GM12878 (cell line): Measurements from ENCODE around the gene ZNF410. TPM values are rescaled to one million over a fixed set of nuclear protein-coding genes. Genes with fewer than 3 reads are reported as not detected.

Source experiments
- BACH1 ChIP-seq: fragments of 450-650 bp; IDR thresholded peaks from 2 replicates; pipeline ENCODE4 v1.6.1; 2017; ENCODE audit warnings: mild to moderate bottlenecking, borderline replicate concordance
- CEBPB ChIP-seq, 2 experiments: fragments of 150-350 bp in 1 of 2; IDR thresholded peaks; 2 replicates each; pipeline ENCODE4 v1.6.1; 2012 to 2014; ENCODE audit warnings: low read depth in 2 of 2, low read length in 2 of 2, borderline replicate concordance in 1 of 2, inconsistent platforms in 1 of 2
- CEBPZ ChIP-seq: fragments of 150-350 bp; IDR thresholded peaks from 2 replicates; pipeline ENCODE4 v1.6.1; 2016; ENCODE audit warnings: low read depth, low read length
- CHD4 ChIP-seq: fragments of 200-600 bp; sonication (generic); IDR thresholded peaks from 2 replicates; pipeline ENCODE4 v1.6.1; 2016; ENCODE audit warnings: mild to moderate bottlenecking
- EED ChIP-seq: sonication (generic); IDR thresholded peaks from 2 replicates; pipeline ENCODE4 v1.6.1; 2016; ENCODE audit warnings: antibody characterized with exemption, low read depth
- MXI1 ChIP-seq: fragments of 150-350 bp; IDR thresholded peaks from 2 replicates; pipeline ENCODE4 v1.6.1; 2011; ENCODE audit warnings: low read depth, mild to moderate bottlenecking, inconsistent platforms, low read length, improper control_type of control experiment
- MYB ChIP-seq: fragments of 150-350 bp; IDR thresholded peaks from 2 replicates; pipeline ENCODE4 v1.6.1; 2014; ENCODE audit warnings: mild to moderate bottlenecking, low read depth, low read length, borderline replicate concordance
- RCOR1 ChIP-seq: conservative IDR thresholded peaks from 2 replicates; pipeline ENCODE4 v1.6.1; 2012; ENCODE audit warnings: low read depth, low read length, improper control_type of control experiment
- REST ChIP-seq: IDR thresholded peaks from 2 replicates; pipeline ENCODE4 v1.6.1; 2012; ENCODE audit warnings: mild to moderate bottlenecking, low read depth, low read length
- STAT1 ChIP-seq: fragments of 450-650 bp; conservative IDR thresholded peaks from 2 replicates; pipeline ENCODE4 v1.6.1; 2014; ENCODE audit warnings: antibody characterized with exemption, mild to moderate bottlenecking
- TARDBP ChIP-seq: IDR thresholded peaks from 2 replicates; pipeline ENCODE4 v1.6.1; 2016; ENCODE audit warnings: borderline replicate concordance
- polyA plus RNA-seq, 11 experiments: library from polyadenylated mRNA; depleted of rRNA in 4 of 11; unstranded in 6 of 11; stranded (reverse) in 5 of 11; fragments of >200 nt; fragmentation: Nextera tagmentation in 4 of 11; fragmentation: Illumina TruSeq in 1 of 11; extraction: Ambion mirVana in 4 of 11; extraction: Trizol in 1 of 11; gene quantifications; 1 replicate in 1 of 11; 2 replicates in 10 of 11; pipeline versions ENCODE4 v1.2.1 to v1.2.3, GENCODE V29; 2011 to 2016; ENCODE audit warnings: inconsistent platforms in 2 of 11, missing spikeins in 2 of 11, low read depth in 1 of 11
- total RNA-seq, 4 experiments: library from RNA; depleted of rRNA in 3 of 4; stranded (reverse); fragments of >200 nt in 3 of 4; fragmentation: Illumina TruSeq in 1 of 4; extraction: Trizol in 1 of 4; gene quantifications; 2 replicates each; pipeline versions ENCODE4 v1.2.1 to v1.2.3, GENCODE V29; 2013 to 2021
- TF ChIP-seq, protein P1 (sequence below): fragments of 450-650 bp; formaldehyde crosslinking; IDR thresholded peaks from 2 replicates; pipeline ENCODE4 v1.5.0; 2022; ENCODE audit warnings: mild to moderate bottlenecking, missing genetic modification characterization
- TF ChIP-seq, protein P2 (sequence below): fragments of 450-650 bp; IDR thresholded peaks from 2 replicates; pipeline ENCODE4 v1.6.1; 2016; ENCODE audit warnings: mild to moderate bottlenecking
- TF ChIP-seq, protein P3 (sequence below): IDR thresholded peaks from 2 replicates; pipeline ENCODE4 v1.6.1; 2012; ENCODE audit warnings: low read depth, low read length, improper control_type of control experiment

ZNF410 gene
- total and polyA plus RNA-seq, 10 of the 15 experiments (the other 5 are each of a cell fraction or from before 2014, with no cell fraction given): 31.2 to 56.6 (median 47.7) TPM

DNA sequence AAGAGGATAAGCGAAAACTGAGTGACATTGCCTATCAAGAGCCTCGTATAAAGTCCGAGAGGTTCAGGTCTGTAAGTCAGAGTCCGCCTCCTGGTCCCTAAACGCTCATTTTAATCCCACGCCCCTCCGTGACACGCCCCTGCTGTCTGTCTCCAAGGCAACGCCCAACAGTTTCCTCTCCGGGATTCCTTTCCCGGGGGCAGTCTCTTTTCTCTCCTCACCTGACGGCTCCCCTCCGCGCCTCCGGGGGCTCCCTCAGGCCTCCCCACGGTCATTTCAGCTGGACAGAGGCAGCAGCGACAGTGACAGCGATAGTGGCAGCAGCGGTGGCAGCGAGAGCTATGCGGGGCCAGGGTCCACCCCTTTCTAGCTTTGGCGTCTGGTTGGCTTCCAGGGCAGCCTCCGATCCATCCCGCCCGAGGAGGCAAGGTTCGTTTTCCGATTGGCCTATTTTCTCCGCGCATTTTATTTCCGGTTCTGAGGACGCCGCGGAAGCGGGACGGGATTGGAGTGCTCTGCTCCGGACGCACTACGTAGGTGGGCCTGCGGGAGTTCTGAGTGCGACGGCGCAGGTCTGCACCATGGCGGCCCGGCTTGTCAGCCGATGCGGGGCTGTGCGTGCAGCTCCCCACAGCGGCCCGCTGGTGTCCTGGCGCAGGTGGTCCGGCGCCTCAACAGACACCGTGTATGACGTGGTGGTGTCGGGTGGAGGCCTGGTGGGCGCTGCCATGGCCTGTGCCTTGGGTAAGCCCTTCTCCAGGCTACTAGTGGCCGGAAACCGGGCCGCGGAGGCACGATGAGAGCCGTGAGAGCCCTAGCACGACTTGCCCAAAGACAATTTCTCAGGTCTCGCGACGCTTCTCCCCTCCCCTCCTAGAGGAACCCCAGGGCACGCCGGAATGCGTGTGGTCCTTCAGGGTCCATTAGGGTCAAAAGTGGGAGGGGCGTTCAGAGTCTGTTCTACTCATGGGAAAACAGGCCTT lies 63.4 kb downstream of the ZNF410 start, which contains the start of the genes COQ6 and FAM161B (continued):
- TF ChIP-seq, protein P1, sequence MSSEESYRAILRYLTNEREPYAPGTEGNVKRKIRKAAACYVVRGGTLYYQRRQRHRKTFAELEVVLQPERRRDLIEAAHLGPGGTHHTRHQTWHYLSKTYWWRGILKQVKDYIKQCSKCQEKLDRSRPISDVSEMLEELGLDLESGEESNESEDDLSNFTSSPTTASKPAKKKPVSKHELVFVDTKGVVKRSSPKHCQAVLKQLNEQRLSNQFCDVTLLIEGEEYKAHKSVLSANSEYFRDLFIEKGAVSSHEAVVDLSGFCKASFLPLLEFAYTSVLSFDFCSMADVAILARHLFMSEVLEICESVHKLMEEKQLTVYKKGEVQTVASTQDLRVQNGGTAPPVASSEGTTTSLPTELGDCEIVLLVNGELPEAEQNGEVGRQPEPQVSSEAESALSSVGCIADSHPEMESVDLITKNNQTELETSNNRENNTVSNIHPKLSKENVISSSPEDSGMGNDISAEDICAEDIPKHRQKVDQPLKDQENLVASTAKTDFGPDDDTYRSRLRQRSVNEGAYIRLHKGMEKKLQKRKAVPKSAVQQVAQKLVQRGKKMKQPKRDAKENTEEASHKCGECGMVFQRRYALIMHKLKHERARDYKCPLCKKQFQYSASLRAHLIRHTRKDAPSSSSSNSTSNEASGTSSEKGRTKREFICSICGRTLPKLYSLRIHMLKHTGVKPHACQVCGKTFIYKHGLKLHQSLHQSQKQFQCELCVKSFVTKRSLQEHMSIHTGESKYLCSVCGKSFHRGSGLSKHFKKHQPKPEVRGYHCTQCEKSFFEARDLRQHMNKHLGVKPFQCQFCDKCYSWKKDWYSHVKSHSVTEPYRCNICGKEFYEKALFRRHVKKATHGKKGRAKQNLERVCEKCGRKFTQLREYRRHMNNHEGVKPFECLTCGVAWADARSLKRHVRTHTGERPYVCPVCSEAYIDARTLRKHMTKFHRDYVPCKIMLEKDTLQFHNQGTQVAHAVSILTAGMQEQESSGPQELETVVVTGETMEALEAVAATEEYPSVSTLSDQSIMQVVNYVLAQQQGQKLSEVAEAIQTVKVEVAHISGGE (CRISPR knock-in tag): no peak
- TF ChIP-seq, protein P2, sequence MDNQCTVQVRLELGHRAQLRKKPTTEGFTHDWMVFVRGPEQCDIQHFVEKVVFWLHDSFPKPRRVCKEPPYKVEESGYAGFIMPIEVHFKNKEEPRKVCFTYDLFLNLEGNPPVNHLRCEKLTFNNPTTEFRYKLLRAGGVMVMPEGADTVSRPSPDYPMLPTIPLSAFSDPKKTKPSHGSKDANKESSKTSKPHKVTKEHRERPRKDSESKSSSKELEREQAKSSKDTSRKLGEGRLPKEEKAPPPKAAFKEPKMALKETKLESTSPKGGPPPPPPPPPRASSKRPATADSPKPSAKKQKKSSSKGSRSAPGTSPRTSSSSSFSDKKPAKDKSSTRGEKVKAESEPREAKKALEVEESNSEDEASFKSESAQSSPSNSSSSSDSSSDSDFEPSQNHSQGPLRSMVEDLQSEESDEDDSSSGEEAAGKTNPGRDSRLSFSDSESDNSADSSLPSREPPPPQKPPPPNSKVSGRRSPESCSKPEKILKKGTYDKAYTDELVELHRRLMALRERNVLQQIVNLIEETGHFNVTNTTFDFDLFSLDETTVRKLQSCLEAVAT: 0 out of 2 replicates have a peak, but pooled peaks have one; percentile 19
- TF ChIP-seq TARDBP (no peak), BACH1 (0 out of 2 replicates have a peak, but pooled peaks have one; percentile 22), RCOR1 (no peak), STAT1 (no peak; the same call in 1 of the 2 replicates), MYB (no peak), REST (0 out of 2 replicates have a peak, but pooled peaks have one; percentile 47), CEBPB (IDR thresholded peaks at IDR 0.05; ENCODE audit: borderline replicate concordance in 1 of 2, low read depth in 2 of 2, low read length in 2 of 2) (no peak), CEBPZ (no peak), EED (no peak), MXI1 (peak; percentile 49), CHD4 (no peak)
- TF ChIP-seq, protein P3, sequence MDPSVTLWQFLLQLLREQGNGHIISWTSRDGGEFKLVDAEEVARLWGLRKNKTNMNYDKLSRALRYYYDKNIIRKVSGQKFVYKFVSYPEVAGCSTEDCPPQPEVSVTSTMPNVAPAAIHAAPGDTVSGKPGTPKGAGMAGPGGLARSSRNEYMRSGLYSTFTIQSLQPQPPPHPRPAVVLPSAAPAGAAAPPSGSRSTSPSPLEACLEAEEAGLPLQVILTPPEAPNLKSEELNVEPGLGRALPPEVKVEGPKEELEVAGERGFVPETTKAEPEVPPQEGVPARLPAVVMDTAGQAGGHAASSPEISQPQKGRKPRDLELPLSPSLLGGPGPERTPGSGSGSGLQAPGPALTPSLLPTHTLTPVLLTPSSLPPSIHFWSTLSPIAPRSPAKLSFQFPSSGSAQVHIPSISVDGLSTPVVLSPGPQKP: peak; percentile 36; the same call in 1 of the 2 replicates
